Kidney epithelial cell (primary cell): ENCODE data around the gene EEF2K. TPM values are rescaled to one million over a fixed set of nuclear protein-coding genes. Genes with fewer than 3 reads are reported as not detected.

ENCODE experiments used
- DNase-seq: peaks from one replicate; pipeline ENCODE4 v3.0.0-alpha.2; 2010; ENCODE audit warnings: low read depth
- H3K27me3 ChIP-seq: 2 replicates; pipeline ENCODE4 v1.6.0; 2011; ENCODE audit warnings: low read length; ENCODE audit not compliant: control insufficient read depth, insufficient read depth
- H3K36me3 ChIP-seq: 2 replicates; pipeline ENCODE4 v1.5.1; 2011; ENCODE audit warnings: low read length; ENCODE audit not compliant: control insufficient read depth, insufficient read depth
- H3K4me3 ChIP-seq: 2 replicates; pipeline ENCODE4 v1.5.1; 2011; ENCODE audit warnings: low read depth, mild to moderate bottlenecking, control low read depth, low read length
- total RNA-seq: library from RNA; depleted of rRNA; stranded (reverse); fragments of >200 nt; gene quantifications from 2 replicates; pipeline ENCODE4 v1.2.3, GENCODE V29; 2015
- TF ChIP-seq, protein P1 (sequence below): IDR thresholded peaks from 2 replicates; pipeline ENCODE4 v1.5.1; 2011; ENCODE audit warnings: mild to moderate bottlenecking, moderate library complexity, low read length, control low read depth, inconsistent platforms; ENCODE audit not compliant: insufficient read depth, poor library complexity, severe bottlenecking

Gene EEF2K
- total RNA-seq, 1 donor from 2014 or later, result 6.8 TPM

DNA sequence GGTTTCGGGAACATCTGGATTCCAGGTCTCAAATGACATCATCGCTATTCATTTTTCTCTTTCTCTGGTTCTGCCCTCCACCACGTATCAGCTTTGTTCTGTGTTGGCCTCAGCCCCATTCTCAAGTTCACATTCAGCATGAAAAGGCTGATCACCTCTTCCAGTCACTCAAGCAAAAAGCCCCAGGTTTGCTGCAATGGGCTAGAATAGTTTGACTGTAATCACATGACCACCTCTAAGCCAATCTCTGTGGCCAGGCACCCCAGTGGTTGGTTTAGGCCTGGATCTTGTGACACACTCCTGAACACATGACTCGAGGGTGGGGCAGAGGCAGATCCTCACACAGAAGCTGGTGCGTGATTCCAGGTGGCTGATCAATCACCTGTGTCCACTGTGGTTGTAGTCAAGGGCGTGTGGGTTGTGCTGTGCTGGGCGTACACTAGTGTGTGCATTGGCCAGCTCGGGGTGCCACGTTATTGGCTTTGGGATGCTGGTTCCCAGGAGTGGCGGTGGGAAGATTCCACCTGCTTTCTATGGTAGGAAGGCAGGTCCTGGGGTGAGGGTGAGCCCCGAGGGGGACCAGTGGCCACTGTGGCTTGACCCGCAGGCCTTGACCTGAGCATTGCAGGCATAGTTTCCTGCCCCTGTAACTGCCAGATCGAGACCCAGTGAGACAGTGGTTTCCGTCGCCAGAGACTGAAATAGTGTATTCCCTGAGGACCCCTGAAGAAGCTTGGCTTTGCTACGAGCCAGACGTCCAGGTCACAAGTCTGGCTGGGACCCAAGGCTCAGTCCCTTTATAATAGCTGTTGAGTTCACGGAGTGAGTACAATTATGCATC is 12.0 kb downstream of the EEF2K start:
- Histone ChIP-seq H3K27me3 (no peaks in the 10 kb centered on the region), H3K4me3 (no peak overlapping the region), H3K36me3 (no peaks in the 10 kb centered on the region)
- TF ChIP-seq, protein P1, sequence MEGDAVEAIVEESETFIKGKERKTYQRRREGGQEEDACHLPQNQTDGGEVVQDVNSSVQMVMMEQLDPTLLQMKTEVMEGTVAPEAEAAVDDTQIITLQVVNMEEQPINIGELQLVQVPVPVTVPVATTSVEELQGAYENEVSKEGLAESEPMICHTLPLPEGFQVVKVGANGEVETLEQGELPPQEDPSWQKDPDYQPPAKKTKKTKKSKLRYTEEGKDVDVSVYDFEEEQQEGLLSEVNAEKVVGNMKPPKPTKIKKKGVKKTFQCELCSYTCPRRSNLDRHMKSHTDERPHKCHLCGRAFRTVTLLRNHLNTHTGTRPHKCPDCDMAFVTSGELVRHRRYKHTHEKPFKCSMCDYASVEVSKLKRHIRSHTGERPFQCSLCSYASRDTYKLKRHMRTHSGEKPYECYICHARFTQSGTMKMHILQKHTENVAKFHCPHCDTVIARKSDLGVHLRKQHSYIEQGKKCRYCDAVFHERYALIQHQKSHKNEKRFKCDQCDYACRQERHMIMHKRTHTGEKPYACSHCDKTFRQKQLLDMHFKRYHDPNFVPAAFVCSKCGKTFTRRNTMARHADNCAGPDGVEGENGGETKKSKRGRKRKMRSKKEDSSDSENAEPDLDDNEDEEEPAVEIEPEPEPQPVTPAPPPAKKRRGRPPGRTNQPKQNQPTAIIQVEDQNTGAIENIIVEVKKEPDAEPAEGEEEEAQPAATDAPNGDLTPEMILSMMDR, result no peak
- no peak for DNase-seq

DNA sequence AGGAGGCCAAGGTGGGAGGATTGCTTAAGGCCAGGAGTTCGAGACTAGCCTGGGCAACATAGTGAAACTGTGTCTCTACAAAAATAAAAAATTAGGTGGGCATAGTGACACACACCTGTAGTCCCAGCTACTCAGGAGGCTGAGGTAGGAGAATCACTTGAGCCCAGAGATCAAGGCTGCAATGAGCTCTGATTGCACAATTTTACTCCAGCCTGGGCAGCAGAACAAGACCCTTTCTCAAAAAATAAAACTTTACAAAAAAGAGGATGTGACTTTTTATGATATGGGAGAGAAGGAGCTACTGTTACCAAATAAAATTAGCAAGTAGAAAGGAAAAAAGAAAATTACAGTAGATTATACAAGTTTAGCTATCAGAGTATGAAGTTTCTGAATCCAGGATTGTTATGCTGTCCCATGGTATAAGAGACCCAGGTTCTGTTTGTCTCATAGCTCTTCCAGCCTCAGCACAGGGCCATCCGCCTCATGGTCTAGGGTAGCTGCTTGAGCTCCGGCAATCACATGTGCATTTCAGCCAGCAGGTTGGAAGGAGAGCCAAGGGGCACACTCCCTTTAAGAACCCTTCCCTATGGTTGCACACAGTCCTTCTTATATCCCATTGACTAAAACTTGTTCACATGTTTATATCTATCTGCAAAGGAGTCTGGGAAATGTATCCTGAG is 13.5 kb downstream of the EEF2K start:
- TF ChIP-seq, protein P1, result no peak
- Histone ChIP-seq H3K36me3 (no peaks in the 10 kb centered on the region), H3K27me3 (no peaks in the 10 kb centered on the region), H3K4me3 (no peak overlapping the region)
- DNase-seq, result no peak

DNA sequence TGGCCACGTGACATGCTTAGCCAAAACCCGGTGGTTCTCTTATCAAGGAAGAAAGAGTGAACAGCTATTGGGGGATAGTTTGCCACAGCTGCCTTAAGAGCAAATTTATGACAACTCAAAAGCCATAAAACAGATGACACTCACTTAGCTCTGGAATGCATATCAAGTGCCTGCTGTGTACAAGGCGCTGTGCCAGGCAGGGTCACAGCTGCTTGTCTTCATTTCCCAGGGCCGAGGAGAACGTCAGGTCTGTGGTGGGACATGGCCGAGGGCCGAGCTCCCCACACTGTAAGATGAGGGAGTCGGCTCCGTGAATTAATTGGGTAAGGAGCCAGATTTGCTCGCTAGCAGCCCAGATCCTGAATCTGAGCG is 14.0 kb downstream of the EEF2K start:
- Histone ChIP-seq H3K36me3 (no peaks in the 10 kb centered on the region), H3K4me3 (no peak overlapping the region), H3K27me3 (no peaks in the 10 kb centered on the region)
- TF ChIP-seq, protein P1, result no peak
- no peak for DNase-seq

DNA sequence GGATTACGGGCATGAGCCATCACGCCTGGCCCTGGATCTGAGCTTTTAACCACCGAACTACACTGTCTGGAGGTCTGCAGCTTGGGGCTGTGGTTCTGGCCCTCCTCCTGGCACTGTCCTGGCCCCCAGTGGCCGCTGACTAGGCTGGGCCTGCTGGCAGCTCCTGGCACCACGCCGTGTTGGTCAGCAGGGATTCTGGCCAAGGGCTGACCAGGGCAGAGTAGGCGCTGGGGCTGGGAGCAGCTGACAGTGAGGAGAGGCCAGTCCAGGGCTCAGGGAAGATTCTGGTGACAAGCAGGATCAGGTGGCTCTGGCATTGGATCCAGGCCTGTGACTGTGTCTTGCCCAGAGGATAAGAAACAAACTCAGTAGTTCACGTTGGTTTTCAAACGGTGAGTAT is 14.6 kb downstream of the EEF2K start:
- H3K27me3 ChIP-seq, result no peaks in the 10 kb centered on the region
- TF ChIP-seq, protein P1, result no peak

DNA sequence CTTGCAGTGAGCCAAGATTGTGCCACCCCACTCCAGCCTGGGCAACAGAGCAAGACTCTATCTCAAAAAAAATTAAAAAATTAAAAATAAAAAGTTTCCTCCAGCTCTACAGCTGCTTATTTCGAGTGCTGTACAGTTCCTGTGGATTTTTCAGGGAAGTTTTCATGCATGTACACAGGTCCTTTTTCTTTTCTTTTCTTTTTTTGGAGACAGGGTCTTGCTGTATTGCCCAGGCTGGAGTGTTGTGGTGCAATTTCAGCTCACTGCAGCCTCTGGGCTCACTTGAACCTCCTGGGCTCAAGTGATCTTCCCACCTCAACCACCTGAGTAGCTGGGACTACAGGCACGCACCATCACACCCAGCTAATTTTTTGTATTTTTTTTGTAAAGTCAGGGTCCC is 15.9 kb downstream of the EEF2K start:
- no peaks in the 10 kb centered on the region for H3K36me3 ChIP-seq
- TF ChIP-seq, protein P1, result no peak

More for the DNA sequence above, 14.6 kb downstream of the EEF2K start:
- DNase-seq, result no peak
- H3K36me3 ChIP-seq, result no peaks in the 10 kb centered on the region
- H3K4me3 ChIP-seq, result no peak overlapping the region

More for the DNA sequence above, 15.9 kb downstream of the EEF2K start:
- no peaks in the 10 kb centered on the region for H3K27me3 ChIP-seq
- no peak for DNase-seq
- no peak overlapping the region for H3K4me3 ChIP-seq
